Astrocyte (in vitro differentiated cells and primary cell): Measurements from ENCODE around the gene DSG2. TPM values are rescaled to one million over a fixed set of nuclear protein-coding genes. Genes with fewer than 3 reads are reported as not detected.

Experiments used
- DNase-seq: peaks from one replicate; pipeline ENCODE4 v3.0.0-alpha.2; 2010; ENCODE audit warnings: low read depth
- FAIRE-seq: peaks from 2 replicates; lab custom pipeline; 2011; peaks lifted over from hg19 to GRCh38; lab: Jason Lieb, UNC
- H2AFZ ChIP-seq: 2 replicates; pipeline ENCODE4 v1.6.0; 2012; ENCODE audit warnings: low read depth, low read length, inconsistent platforms
- H3K27ac ChIP-seq: 2 replicates; pipeline ENCODE4 v1.5.1; 2011; ENCODE audit warnings: low read depth, low read length, inconsistent platforms
- H3K27me3 ChIP-seq: 2 replicates; pipeline ENCODE4 v1.6.0; 2011; ENCODE audit warnings: low read length, inconsistent platforms; ENCODE audit not compliant: insufficient read depth
- H3K36me3 ChIP-seq: 2 replicates; pipeline ENCODE4 v1.5.1; 2011; ENCODE audit warnings: low read length, inconsistent platforms; ENCODE audit not compliant: insufficient read depth
- H3K4me1 ChIP-seq: 2 replicates; pipeline ENCODE4 v1.5.1; 2011; ENCODE audit warnings: low read length, inconsistent platforms; ENCODE audit not compliant: insufficient read depth
- H3K4me2 ChIP-seq: 2 replicates; pipeline ENCODE4 v1.6.0; 2012; ENCODE audit warnings: low read length, inconsistent platforms
- H3K4me3 ChIP-seq: 2 replicates; pipeline ENCODE4 v1.5.1; 2011; ENCODE audit warnings: low read depth, mild to moderate bottlenecking, low read length, inconsistent platforms; ENCODE audit not compliant: insufficient read depth
- H3K79me2 ChIP-seq: 2 replicates; pipeline ENCODE4 v1.6.0; 2012; ENCODE audit warnings: mild to moderate bottlenecking, low read length, inconsistent platforms; ENCODE audit not compliant: insufficient read depth
- H3K9ac ChIP-seq: 2 replicates; pipeline ENCODE4 v1.6.0; 2012; ENCODE audit warnings: mild to moderate bottlenecking, low read length, inconsistent platforms
- H3K9me3 ChIP-seq: 2 replicates; pipeline ENCODE4 v1.5.1; 2012; ENCODE audit warnings: low read depth, mild to moderate bottlenecking, low read length, inconsistent platforms; ENCODE audit not compliant: insufficient read depth
- H4K20me1 ChIP-seq: 2 replicates; pipeline ENCODE4 v1.6.0; 2012; ENCODE audit warnings: low read length, inconsistent platforms; ENCODE audit not compliant: insufficient read depth
- H3K27ac Mint-ChIP-seq: one replicate; pipeline ENCODE4 v1.8.0; 2021; ENCODE audit warnings: mild to moderate bottlenecking, mixed read lengths; ENCODE audit not compliant: unreplicated experiment
- H3K27me3 Mint-ChIP-seq: one replicate; pipeline ENCODE4 v1.8.0; 2021; ENCODE audit warnings: low read depth, mixed read lengths; ENCODE audit not compliant: unreplicated experiment
- H3K36me3 Mint-ChIP-seq: one replicate; pipeline ENCODE4 v1.8.0; 2021; ENCODE audit warnings: low read depth, mixed read lengths; ENCODE audit not compliant: unreplicated experiment
- H3K4me1 Mint-ChIP-seq: one replicate; pipeline ENCODE4 v1.8.0; 2021; ENCODE audit warnings: low read depth, mixed read lengths; ENCODE audit not compliant: unreplicated experiment
- H3K4me3 Mint-ChIP-seq: one replicate; pipeline ENCODE4 v1.8.0; 2021; ENCODE audit warnings: mild to moderate bottlenecking, moderate library complexity, mixed read lengths; ENCODE audit not compliant: unreplicated experiment
- H3K9me3 Mint-ChIP-seq: one replicate; pipeline ENCODE4 v1.8.0; 2021; ENCODE audit warnings: mild to moderate bottlenecking, mixed read lengths; ENCODE audit not compliant: unreplicated experiment
- EZH2 ChIP-seq: IDR thresholded peaks from 2 replicates; pipeline ENCODE4 v1.6.1; 2012; ENCODE audit warnings: mild to moderate bottlenecking, low read length, inconsistent platforms; ENCODE audit not compliant: insufficient read depth
- total RNA-seq: library from RNA; stranded (reverse); gene quantifications from 2 replicates; pipeline ENCODE4 v1.2.1, GENCODE V29; 2021
- TF ChIP-seq, protein P1 (sequence below): IDR thresholded peaks from 2 replicates; pipeline ENCODE4 v1.5.1; 2011; ENCODE audit warnings: low read depth, mild to moderate bottlenecking, inconsistent platforms, low read length, moderate library complexity; ENCODE audit not compliant: insufficient read depth

DSG2 gene
- total RNA-seq, 1 donor from 2014 or later = 154 TPM

- TF ChIP-seq, protein P1, sequence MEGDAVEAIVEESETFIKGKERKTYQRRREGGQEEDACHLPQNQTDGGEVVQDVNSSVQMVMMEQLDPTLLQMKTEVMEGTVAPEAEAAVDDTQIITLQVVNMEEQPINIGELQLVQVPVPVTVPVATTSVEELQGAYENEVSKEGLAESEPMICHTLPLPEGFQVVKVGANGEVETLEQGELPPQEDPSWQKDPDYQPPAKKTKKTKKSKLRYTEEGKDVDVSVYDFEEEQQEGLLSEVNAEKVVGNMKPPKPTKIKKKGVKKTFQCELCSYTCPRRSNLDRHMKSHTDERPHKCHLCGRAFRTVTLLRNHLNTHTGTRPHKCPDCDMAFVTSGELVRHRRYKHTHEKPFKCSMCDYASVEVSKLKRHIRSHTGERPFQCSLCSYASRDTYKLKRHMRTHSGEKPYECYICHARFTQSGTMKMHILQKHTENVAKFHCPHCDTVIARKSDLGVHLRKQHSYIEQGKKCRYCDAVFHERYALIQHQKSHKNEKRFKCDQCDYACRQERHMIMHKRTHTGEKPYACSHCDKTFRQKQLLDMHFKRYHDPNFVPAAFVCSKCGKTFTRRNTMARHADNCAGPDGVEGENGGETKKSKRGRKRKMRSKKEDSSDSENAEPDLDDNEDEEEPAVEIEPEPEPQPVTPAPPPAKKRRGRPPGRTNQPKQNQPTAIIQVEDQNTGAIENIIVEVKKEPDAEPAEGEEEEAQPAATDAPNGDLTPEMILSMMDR = no peak
- TF ChIP-seq EZH2 = no peak
Measured at GRCh38 chr18:31503011-31503410, 5.0 kb downstream of the DSG2 start.

DNA sequence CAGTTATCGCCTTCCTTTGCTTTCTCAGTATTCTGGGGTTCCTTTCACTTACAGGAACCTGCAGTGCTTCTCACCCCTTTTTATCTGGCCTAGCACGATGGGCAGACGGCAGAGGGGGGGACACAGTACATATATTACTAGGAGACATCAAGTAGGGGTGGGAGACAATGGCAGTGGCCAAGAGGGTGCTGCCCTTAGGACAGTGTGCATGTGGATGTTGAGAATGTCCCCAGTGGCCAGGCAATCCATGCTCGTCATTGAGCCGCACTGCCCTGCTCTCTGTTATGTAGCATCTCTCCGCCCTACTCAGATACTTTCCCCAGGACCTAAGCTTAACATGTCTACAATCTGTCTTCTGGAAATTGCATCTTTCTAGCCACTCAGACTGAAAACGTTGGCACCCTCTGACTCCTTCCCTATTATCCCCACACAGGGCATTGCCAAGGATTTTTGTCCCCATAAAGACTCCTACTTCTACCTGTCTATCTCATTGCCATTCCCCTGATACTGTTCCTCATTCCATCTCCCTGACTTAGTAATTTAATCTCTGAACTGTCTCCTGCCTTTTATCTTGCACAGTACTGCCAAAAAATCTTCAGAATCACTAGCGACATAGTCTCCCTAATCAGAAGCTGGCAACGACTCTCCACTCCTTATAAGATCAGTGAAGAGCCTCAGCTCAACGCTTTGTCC lies 6.6 kb downstream of the DSG2 start:
- H3K27ac ChIP-seq = no peak overlapping the region
- Mint-ChIP-seq H3K27ac (no peak overlapping the region), H3K36me3 (peaks cover 4% of the 10 kb centered on the region), H3K27me3 (no peaks in the 10 kb centered on the region), H3K4me3 (no peak overlapping the region), H3K9me3 (peaks cover 2% of the 10 kb centered on the region), H3K4me1 (peaks cover 14% of the 10 kb centered on the region)
- H3K4me1 ChIP-seq = no peaks in the 10 kb centered on the region
- H3K4me3 ChIP-seq = no peak overlapping the region
- DNase-seq (no peak), FAIRE-seq (no peak)
- H3K9me3 ChIP-seq = no peaks in the 10 kb centered on the region
- TF ChIP-seq EZH2 = no peak
- TF ChIP-seq, protein P1 = no peak
- H3K27me3 ChIP-seq = no peaks in the 10 kb centered on the region
- H3K36me3 ChIP-seq = no peaks in the 10 kb centered on the region
- peaks cover 17% of the 10 kb centered on the region for H3K79me2 ChIP-seq
- H3K9ac ChIP-seq = no peak overlapping the region
- no peak overlapping the region for H3K4me2 ChIP-seq
- H2AFZ ChIP-seq = no peak overlapping the region
- H4K20me1 ChIP-seq = no peaks in the 10 kb centered on the region

More at GRCh38 chr18:31503011-31503410, 5.0 kb downstream of the DSG2 start:
- Histone ChIP-seq H3K9me3 (no peaks in the 10 kb centered on the region), H2AFZ (no peak overlapping the region), H3K27me3 (no peaks in the 10 kb centered on the region), H3K27ac (no peak overlapping the region), H3K9ac (no peak overlapping the region), H3K36me3 (no peaks in the 10 kb centered on the region), H3K4me3 (no peak overlapping the region), H3K4me1 (no peaks in the 10 kb centered on the region), H3K4me2 (no peak overlapping the region), H4K20me1 (no peaks in the 10 kb centered on the region), H3K79me2 (peaks cover 22% of the 10 kb centered on the region)
- Mint-ChIP-seq H3K9me3 (peaks cover 2% of the 10 kb centered on the region), H3K36me3 (peaks cover 4% of the 10 kb centered on the region), H3K27me3 (no peaks in the 10 kb centered on the region), H3K27ac (no peak overlapping the region), H3K4me1 (peaks cover 11% of the 10 kb centered on the region), H3K4me3 (no peak overlapping the region)
- no peak for DNase-seq
- FAIRE-seq = no peak

GRCh38 chr18:31505156-31505555 lies 7.2 kb downstream of the DSG2 start:
- TF ChIP-seq EZH2 = no peak
- TF ChIP-seq, protein P1 = no peak

More at GRCh38 chr18:31505156-31505555, 7.2 kb downstream of the DSG2 start:
- Histone ChIP-seq H2AFZ (no peak overlapping the region), H3K27me3 (no peaks in the 10 kb centered on the region), H3K79me2 (peaks cover 12% of the 10 kb centered on the region), H3K9ac (no peak overlapping the region), H3K27ac (no peak overlapping the region), H3K4me2 (no peak overlapping the region), H3K36me3 (no peaks in the 10 kb centered on the region), H3K4me1 (no peaks in the 10 kb centered on the region), H4K20me1 (no peaks in the 10 kb centered on the region), H3K4me3 (no peak overlapping the region), H3K9me3 (no peaks in the 10 kb centered on the region)
- DNase-seq (no peak), FAIRE-seq (no peak)
- Mint-ChIP-seq H3K9me3 (peaks cover 2% of the 10 kb centered on the region), H3K27me3 (no peaks in the 10 kb centered on the region), H3K36me3 (peaks cover 4% of the 10 kb centered on the region), H3K4me1 (peaks cover 17% of the 10 kb centered on the region), H3K27ac (no peak overlapping the region), H3K4me3 (no peak overlapping the region)
